SK-N-SH treated with all-trans-retinoic acid at 6 μM for 48 hours (cell line): ENCODE data around the gene KIZ.

Experiments used
- ARNTL ChIP-seq: fragments of 450-650 bp; formaldehyde crosslinking; IDR thresholded peaks from 2 replicates; pipeline ENCODE4 v1.5.0; 2020; ENCODE audit warnings: low read depth, mild to moderate bottlenecking, moderate library complexity, borderline replicate concordance
- POU6F1 ChIP-seq: fragments of 250-450 bp; sonication (Bioruptor Pico); IDR thresholded peaks from 2 replicates; pipeline ENCODE4 v1.8.0; 2021; ENCODE audit warnings: low read depth, mild to moderate bottlenecking, moderate library complexity, borderline replicate concordance
- ZFP30 ChIP-seq: fragments of 450-650 bp; formaldehyde crosslinking; IDR thresholded peaks from 2 replicates; pipeline ENCODE4 v1.5.0; 2022; ENCODE audit warnings: mild to moderate bottlenecking, moderate library complexity

- TF ChIP-seq ZFP30 (CRISPR knock-in tag): no peak
- no peak for TF ChIP-seq POU6F1
- no peak for TF ChIP-seq ARNTL (CRISPR knock-in tag)
Measured at GRCh38 chr20:21127201-21127981, 1.5 kb downstream of the KIZ start.
